CD4-positive, alpha-beta T cell (primary cell): ENCODE results near the gene NSDHL. TPM values are rescaled to one million over a fixed set of nuclear protein-coding genes. Genes with fewer than 3 reads are reported as not detected.

Experiments
- ATAC-seq: fragments of 200-7000 bp; cut with Tn5 transposase; one replicate; pipeline ENCODE4 v1.10.0; 2022; ENCODE audit warnings: mild to moderate bottlenecking; ENCODE audit not compliant: poor library complexity
- CTCF ChIA-PET: fragments of 350-600 bp; sonication (Branson Sonifier 250); formaldehyde crosslinking; loops from one replicate; lab custom pipeline; 2021; ENCODE audit warnings: antibody characterized with exemption, inconsistent platforms; lab: Charles Lee
- POLR2A ChIA-PET: fragments of 350-600 bp; sonication (Branson Sonifier 250); formaldehyde crosslinking; loops from one replicate; lab custom pipeline; 2021; ENCODE audit warnings: antibody characterized with exemption, inconsistent platforms; lab: Charles Lee
- DNase-seq, 14 experiments: peaks; one replicate each; pipeline ENCODE4 v3.0.0-alpha.2; 2013 to 2020; ENCODE audit warnings: mixed read lengths in 2 of 14
- H3K27ac ChIP-seq, 2 donors: one replicate each; pipeline versions ENCODE4 v1.5.1 to v1.7.0; 2013; ENCODE audit warnings: low read length in 2 of 2, low read depth in 1 of 2, mild to moderate bottlenecking in 1 of 2
- H3K27me3 ChIP-seq, 2 experiments: 1 replicate in 1 of 2; 2 replicates in 1 of 2; pipeline versions ENCODE4 v1.6.1 to v1.7.0; 2013; ENCODE audit warnings: low read length in 2 of 2, control low read depth in 1 of 2, mild to moderate bottlenecking in 1 of 2, moderate library complexity in 1 of 2; ENCODE audit not compliant: insufficient read depth in 2 of 2, control insufficient read depth in 1 of 2
- H3K36me3 ChIP-seq: one replicate; pipeline ENCODE4 v1.6.1; 2013; ENCODE audit warnings: low read length, control low read depth; ENCODE audit not compliant: insufficient read depth
- H3K4me1 ChIP-seq: one replicate; pipeline ENCODE4 v1.6.1; 2013; ENCODE audit warnings: low read length, control low read depth; ENCODE audit not compliant: insufficient read depth
- H3K4me3 ChIP-seq: one replicate; pipeline ENCODE4 v1.5.1; 2013; ENCODE audit warnings: mild to moderate bottlenecking, low read length, moderate library complexity
- H3K9me3 ChIP-seq, 2 experiments: 1 replicate in 1 of 2; 2 replicates in 1 of 2; pipeline versions ENCODE4 v1.6.1 to v1.7.0; 2013; ENCODE audit warnings: low read length in 2 of 2, mild to moderate bottlenecking in 2 of 2, control low read depth in 1 of 2, moderate library complexity in 1 of 2; ENCODE audit not compliant: control insufficient read depth in 1 of 2, insufficient read depth in 1 of 2
- H3K27ac Mint-ChIP-seq: one replicate; pipeline ENCODE4 v1.8.0; 2020; ENCODE audit warnings: mixed read lengths
- H3K27me3 Mint-ChIP-seq: one replicate; pipeline ENCODE4 v1.8.0; 2021; ENCODE audit warnings: mixed read lengths
- H3K36me3 Mint-ChIP-seq: one replicate; pipeline ENCODE4 v1.8.0; 2021; ENCODE audit warnings: low read depth, mixed read lengths
- H3K4me1 Mint-ChIP-seq: one replicate; pipeline ENCODE4 v1.8.0; 2021; ENCODE audit warnings: low read depth, mixed read lengths
- H3K4me3 Mint-ChIP-seq: one replicate; pipeline ENCODE4 v1.8.0; 2020; ENCODE audit warnings: mild to moderate bottlenecking, mixed read lengths
- H3K9me3 Mint-ChIP-seq: one replicate; pipeline ENCODE4 v1.8.0; 2020; ENCODE audit warnings: mixed read lengths
- intact Hi-C, 2 experiments: fragments of 100-400 bp; cut with DNase I in 1 of 2; cut with micrococcal nuclease in 1 of 2; formaldehyde crosslinking; loops; one replicate each; pipeline versions ENCODE4 v1.15.1 to v1.9.0; 2023 to 2025; cut with DNase I, micrococcal nuclease
- total RNA-seq, 174 experiments: library from RNA in 2 of 174; stranded (reverse) in 2 of 174; gene quantifications; one replicate each; pipeline ENCODE4 v1.2.3 and lab custom pipeline; 2021 to 2026
- TF ChIP-seq, protein P1 (sequence below): fragments of 200-600 bp; IDR thresholded peaks from one replicate; pipeline ENCODE4 v1.8.0; 2022; ENCODE audit warnings: antibody characterized with exemption, mild to moderate bottlenecking

Gene NSDHL
- total RNA-seq, 2 experiments from 2014 or later: 2.7 to 2.9 TPM

DNA sequence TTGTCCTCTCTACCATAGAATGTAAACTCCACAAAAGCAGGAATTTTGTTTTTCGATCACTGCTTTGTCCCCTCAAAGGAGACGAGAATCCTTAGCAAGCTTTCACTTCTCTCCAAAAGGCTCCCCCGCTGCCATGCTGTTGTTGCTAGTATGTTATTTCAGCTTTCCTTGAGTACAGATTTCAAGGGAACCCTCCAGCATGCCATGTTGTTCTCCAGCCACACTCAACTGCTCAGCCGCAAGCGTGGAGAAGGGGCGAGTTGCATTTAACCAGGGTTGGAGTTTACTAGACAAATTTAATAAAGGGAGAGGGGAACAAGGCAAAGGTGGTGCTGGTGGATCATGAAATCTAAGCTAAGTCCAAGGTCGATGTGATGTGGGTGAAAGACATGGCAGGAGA lies 23.1 kb downstream of the NSDHL start:
- Histone ChIP-seq H3K9me3 (no peaks in the 10 kb centered on the region), H3K27me3 (no peaks in the 10 kb centered on the region), H3K4me1 (no peaks in the 10 kb centered on the region), H3K4me3 (no peak overlapping the region), H3K27ac (no peak overlapping the region), H3K36me3 (peaks cover 19% of the 10 kb centered on the region)
- ATAC-seq: no peak
- TF ChIP-seq, protein P1, sequence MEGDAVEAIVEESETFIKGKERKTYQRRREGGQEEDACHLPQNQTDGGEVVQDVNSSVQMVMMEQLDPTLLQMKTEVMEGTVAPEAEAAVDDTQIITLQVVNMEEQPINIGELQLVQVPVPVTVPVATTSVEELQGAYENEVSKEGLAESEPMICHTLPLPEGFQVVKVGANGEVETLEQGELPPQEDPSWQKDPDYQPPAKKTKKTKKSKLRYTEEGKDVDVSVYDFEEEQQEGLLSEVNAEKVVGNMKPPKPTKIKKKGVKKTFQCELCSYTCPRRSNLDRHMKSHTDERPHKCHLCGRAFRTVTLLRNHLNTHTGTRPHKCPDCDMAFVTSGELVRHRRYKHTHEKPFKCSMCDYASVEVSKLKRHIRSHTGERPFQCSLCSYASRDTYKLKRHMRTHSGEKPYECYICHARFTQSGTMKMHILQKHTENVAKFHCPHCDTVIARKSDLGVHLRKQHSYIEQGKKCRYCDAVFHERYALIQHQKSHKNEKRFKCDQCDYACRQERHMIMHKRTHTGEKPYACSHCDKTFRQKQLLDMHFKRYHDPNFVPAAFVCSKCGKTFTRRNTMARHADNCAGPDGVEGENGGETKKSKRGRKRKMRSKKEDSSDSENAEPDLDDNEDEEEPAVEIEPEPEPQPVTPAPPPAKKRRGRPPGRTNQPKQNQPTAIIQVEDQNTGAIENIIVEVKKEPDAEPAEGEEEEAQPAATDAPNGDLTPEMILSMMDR: no peak
- peaks cover 58% of the 10 kb centered on the region for H3K36me3 Mint-ChIP-seq
- DNase-seq: no peak
- no peaks in the 10 kb centered on the region for H3K9me3 Mint-ChIP-seq
- no peak overlapping the region for H3K4me3 Mint-ChIP-seq
- ChIA-PET CTCF (no interaction called here), POLR2A (no interaction called here)
- no peaks in the 10 kb centered on the region for H3K4me1 Mint-ChIP-seq
- no peak overlapping the region for H3K27ac Mint-ChIP-seq
- H3K27me3 Mint-ChIP-seq: no peaks in the 10 kb centered on the region
- intact Hi-C loops: no loop called here

DNA sequence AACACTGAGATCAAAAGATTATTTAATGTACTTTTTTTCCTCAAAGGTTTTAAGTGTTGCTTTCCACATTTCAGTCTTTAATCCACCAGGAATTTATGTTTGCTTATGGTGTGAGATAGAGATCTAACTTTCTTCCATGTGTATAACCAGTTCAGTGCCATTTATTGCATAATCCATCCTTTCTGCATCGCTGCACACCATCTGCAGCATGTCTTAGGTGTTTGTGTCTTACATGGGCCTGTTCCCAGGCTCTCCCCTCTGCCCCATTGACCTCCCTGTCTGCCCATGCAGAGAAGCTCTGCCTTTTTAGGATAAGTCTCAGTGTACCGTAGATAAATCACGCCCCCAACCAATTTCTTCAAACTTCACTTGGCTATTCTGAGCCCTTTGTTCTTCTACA lies 30.3 kb downstream of the NSDHL start:
- no peaks in the 10 kb centered on the region for H3K9me3 Mint-ChIP-seq
- H3K36me3 Mint-ChIP-seq: peaks cover 49% of the 10 kb centered on the region
- no peaks in the 10 kb centered on the region for H3K27me3 Mint-ChIP-seq
- TF ChIP-seq, protein P1: no peak
- POLR2A ChIA-PET: no interaction called here
- intact Hi-C loops: no loop called here
- peaks cover 19% of the 10 kb centered on the region for H3K36me3 ChIP-seq
- H3K4me3 ChIP-seq: no peak overlapping the region
- H3K27ac ChIP-seq: no peak overlapping the region
- H3K4me1 ChIP-seq: no peaks in the 10 kb centered on the region
- H3K27ac Mint-ChIP-seq: no peak overlapping the region
- H3K9me3 ChIP-seq: no peaks in the 10 kb centered on the region
- no peaks in the 10 kb centered on the region for H3K4me1 Mint-ChIP-seq
- ATAC-seq (no peak), DNase-seq (no peak)
- H3K4me3 Mint-ChIP-seq: no peak overlapping the region
- CTCF ChIA-PET: no interaction called here
- H3K27me3 ChIP-seq: no peaks in the 10 kb centered on the region

DNA sequence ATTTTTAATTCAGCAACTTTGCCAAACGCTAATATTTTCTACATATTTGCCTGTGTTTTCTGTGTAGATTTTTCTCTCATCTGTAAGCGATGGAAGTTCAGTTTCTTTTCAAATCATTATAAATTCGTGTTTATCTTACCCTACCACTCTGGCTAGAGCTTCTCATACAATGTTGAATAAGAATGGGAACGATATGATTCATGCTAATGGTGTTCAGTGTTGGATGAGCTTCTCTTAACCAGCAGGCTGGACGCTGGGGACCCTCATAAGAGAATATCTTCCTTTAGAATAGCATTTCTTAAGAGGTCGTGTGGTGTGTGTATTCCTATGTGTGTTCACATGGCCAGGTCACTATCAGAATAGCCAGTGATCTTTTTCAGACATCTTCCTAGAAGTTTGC lies 31.0 kb downstream of the NSDHL start:
- ATAC-seq: no peak
- H3K27ac Mint-ChIP-seq: no peak overlapping the region
- CTCF ChIA-PET: no interaction called here

More for the DNA sequence above, 31.0 kb downstream of the NSDHL start:
- no peak for DNase-seq
- Mint-ChIP-seq H3K27me3 (no peaks in the 10 kb centered on the region), H3K4me1 (no peaks in the 10 kb centered on the region), H3K36me3 (peaks cover 53% of the 10 kb centered on the region), H3K9me3 (no peaks in the 10 kb centered on the region), H3K4me3 (no peak overlapping the region)
- Histone ChIP-seq H3K27me3 (no peaks in the 10 kb centered on the region), H3K27ac (no peak overlapping the region), H3K9me3 (no peaks in the 10 kb centered on the region), H3K4me1 (no peaks in the 10 kb centered on the region), H3K4me3 (no peak overlapping the region), H3K36me3 (peaks cover 21% of the 10 kb centered on the region)
- POLR2A ChIA-PET: no interaction called here
- intact Hi-C loops: no loop called here
- TF ChIP-seq, protein P1: no peak
